ENCODE data around the gene HINT2.

GRCh38 chr9:35790025-35790384 is 24.8 kb downstream of the HINT2 start:
- TF ChIP-seq CTCF (IDR thresholded peaks at IDR 0.05) (no peak), POLR2A (IDR thresholded peaks at IDR 0.05) (no peak), EP300 (IDR thresholded peaks at IDR 0.05) (no peak)

All from upper lobe of left lung (tissue), 4 donors.